Neural cell (in vitro differentiated cells): ENCODE measurements around the gene GMDS. TPM values are rescaled to one million over a fixed set of nuclear protein-coding genes. Genes with fewer than 3 reads are reported as not detected.

Experiments
- H2AFZ ChIP-seq: fragments of 200-600, 300-800 bp; sonication (generic), shearing (Covaris generic); 2 replicates; pipeline ENCODE4 v1.6.0; 2014; ENCODE audit warnings: low read depth, mild to moderate bottlenecking, antibody characterized with exemption, low read length, moderate library complexity
- H3F3A ChIP-seq: fragments of 200-600 bp; shearing (Covaris generic); 2 replicates; pipeline ENCODE4 v1.6.1; 2016; ENCODE audit warnings: mild to moderate bottlenecking, moderate library complexity, mixed read lengths, antibody characterized with exemption, low read length; ENCODE audit not compliant: insufficient read depth, poor library complexity, severe bottlenecking
- H3K27ac ChIP-seq: fragments of 200-600, 300-800 bp; sonication (generic), shearing (Covaris generic); 2 replicates; pipeline ENCODE4 v1.5.1; 2014; ENCODE audit warnings: mild to moderate bottlenecking, low read length, moderate library complexity
- H3K27me3 ChIP-seq: fragments of 300-800, 200-600 bp; sonication (generic), shearing (Covaris generic); 2 replicates; pipeline ENCODE4 v1.6.0; 2014; ENCODE audit warnings: mild to moderate bottlenecking, low read depth, low read length, moderate library complexity; ENCODE audit not compliant: insufficient read depth
- H3K36me3 ChIP-seq: fragments of 300-800, 200-600 bp; sonication (generic), shearing (Covaris generic); 2 replicates; pipeline ENCODE4 v1.5.1; 2014; ENCODE audit warnings: mild to moderate bottlenecking, antibody characterized with exemption, low read length, moderate library complexity; ENCODE audit not compliant: insufficient read depth
- H3K4me2 ChIP-seq: fragments of 300-800, 200-600 bp; sonication (generic), shearing (Covaris generic); 2 replicates; pipeline ENCODE4 v1.6.0; 2014; ENCODE audit warnings: mild to moderate bottlenecking, low read length
- H3K4me3 ChIP-seq: fragments of 300-800, 200-600 bp; sonication (generic), shearing (Covaris generic); 2 replicates; pipeline ENCODE4 v1.5.1; 2014; ENCODE audit warnings: mild to moderate bottlenecking, low read length, moderate library complexity
- H3K79me2 ChIP-seq: fragments of 200-600 bp; shearing (Covaris generic); replicated peaks from 2 replicates; pipeline ENCODE4 v1.6.0; 2014; ENCODE audit warnings: mild to moderate bottlenecking, low read length, moderate library complexity; ENCODE audit not compliant: insufficient read depth
- H3K9ac ChIP-seq: fragments of 300-800, 200-600 bp; sonication (generic), shearing (Covaris generic); 2 replicates; pipeline ENCODE4 v1.6.1; 2016; ENCODE audit warnings: mild to moderate bottlenecking, low read length, mixed read lengths
- H3K9me2 ChIP-seq: fragments of 200-600 bp; shearing (Covaris generic); 2 replicates; pipeline ENCODE4 v1.6.1; 2016; ENCODE audit warnings: mild to moderate bottlenecking, low read length, mixed read lengths; ENCODE audit not compliant: insufficient read depth
- H3K9me3 ChIP-seq: fragments of 200-600, 300-800 bp; sonication (generic), shearing (Covaris generic); 2 replicates; pipeline ENCODE4 v1.6.1; 2016; ENCODE audit warnings: mild to moderate bottlenecking, mixed run types, low read length, moderate library complexity, mixed read lengths
- H4K20me1 ChIP-seq: fragments of 200-600 bp; shearing (Covaris generic); 2 replicates; pipeline ENCODE4 v1.6.1; 2016; ENCODE audit warnings: mild to moderate bottlenecking, mixed run types; ENCODE audit not compliant: insufficient read depth
- CTCF ChIP-seq: fragments of 450-650 bp; IDR thresholded peaks from 2 replicates; pipeline ENCODE4 v1.5.1; 2014; ENCODE audit warnings: antibody characterized with exemption, mild to moderate bottlenecking, moderate library complexity; ENCODE audit not compliant: poor library complexity, severe bottlenecking
- EP300 ChIP-seq: fragments of 450-650 bp; conservative IDR thresholded peaks from 2 replicates; pipeline ENCODE4 v1.6.1; 2014; ENCODE audit warnings: antibody characterized with exemption, mild to moderate bottlenecking, moderate library complexity; ENCODE audit not compliant: poor library complexity, severe bottlenecking
- EZH2 ChIP-seq: fragments of 200-600, 300-800 bp; shearing (Covaris generic), sonication (generic); IDR thresholded peaks from 2 replicates; pipeline ENCODE4 v1.6.1; 2014; ENCODE audit warnings: antibody characterized with exemption, low read length, borderline replicate concordance, mild to moderate bottlenecking; ENCODE audit not compliant: insufficient read depth, poor library complexity, severe bottlenecking
- MXI1 ChIP-seq: fragments of 450-650 bp; conservative IDR thresholded peaks from 2 replicates; pipeline ENCODE4 v1.6.1; 2014; ENCODE audit warnings: antibody characterized with exemption, mild to moderate bottlenecking; ENCODE audit not compliant: poor library complexity, severe bottlenecking
- POLR2AphosphoS5 ChIP-seq: IDR thresholded peaks from 2 replicates; pipeline ENCODE4 v1.6.1; 2012
- RAD21 ChIP-seq: fragments of 450-650 bp; conservative IDR thresholded peaks from 2 replicates; pipeline ENCODE4 v1.6.1; 2014; ENCODE audit warnings: antibody characterized with exemption, mild to moderate bottlenecking, moderate library complexity
- SMC3 ChIP-seq: fragments of 450-650 bp; conservative IDR thresholded peaks from 2 replicates; pipeline ENCODE4 v1.6.1; 2014; ENCODE audit warnings: antibody characterized with exemption, mild to moderate bottlenecking, moderate library complexity; ENCODE audit not compliant: poor library complexity
- TAF1 ChIP-seq: IDR thresholded peaks from 2 replicates; pipeline ENCODE4 v1.6.1; 2012; ENCODE audit warnings: low read depth
- polyA plus RNA-seq: library from polyadenylated mRNA; depleted of rRNA; stranded (reverse); fragments of >200 nt; gene quantifications from 2 replicates; pipeline ENCODE4 v1.2.3, GENCODE V29; 2014
- TF ChIP-seq, protein P1 (sequence below): IDR thresholded peaks from 2 replicates; pipeline ENCODE4 v1.6.1; 2012; ENCODE audit warnings: borderline replicate concordance

The GMDS gene
- polyA plus RNA-seq, 1 donor from 2014 or later, result 11.4 TPM

DNA sequence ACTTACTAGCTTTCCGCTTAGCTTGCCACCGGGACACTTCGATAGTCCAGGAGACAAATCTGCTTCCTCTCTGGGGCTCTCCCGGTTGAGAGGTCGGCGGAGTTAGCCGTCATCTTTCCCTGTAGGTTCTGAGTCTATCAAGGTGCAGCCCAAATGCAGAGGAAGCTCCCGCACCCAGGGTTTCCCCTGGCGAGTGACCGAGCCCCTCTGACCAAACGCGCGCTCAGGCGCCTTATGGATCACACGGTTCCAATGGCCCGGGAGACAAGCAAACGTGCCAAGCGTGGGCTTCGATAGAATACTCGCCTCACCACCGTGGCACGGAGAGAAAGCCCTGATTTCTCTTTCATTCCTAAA lies 651.5 kb downstream of the GMDS start:
- Histone ChIP-seq H2AFZ (no peak overlapping the region), H3K9me3 (no peaks in the 10 kb centered on the region), H3K9ac (no peak overlapping the region), H3K9me2 (no peaks in the 10 kb centered on the region), H3K4me3 (no peak overlapping the region), H3K27ac (no peak overlapping the region), H3K4me2 (no peak overlapping the region), H3F3A (no peaks in the 10 kb centered on the region), H3K79me2 (no peaks in the 10 kb centered on the region), H3K27me3 (no peaks in the 10 kb centered on the region), H4K20me1 (no peaks in the 10 kb centered on the region), H3K36me3 (no peaks in the 10 kb centered on the region)
- TF ChIP-seq SMC3 (no peak), EZH2 (no peak), RAD21 (no peak), TAF1 (no peak), MXI1 (no peak), EP300 (no peak), POLR2AphosphoS5 (no peak), CTCF (no peak)
- TF ChIP-seq, protein P1, sequence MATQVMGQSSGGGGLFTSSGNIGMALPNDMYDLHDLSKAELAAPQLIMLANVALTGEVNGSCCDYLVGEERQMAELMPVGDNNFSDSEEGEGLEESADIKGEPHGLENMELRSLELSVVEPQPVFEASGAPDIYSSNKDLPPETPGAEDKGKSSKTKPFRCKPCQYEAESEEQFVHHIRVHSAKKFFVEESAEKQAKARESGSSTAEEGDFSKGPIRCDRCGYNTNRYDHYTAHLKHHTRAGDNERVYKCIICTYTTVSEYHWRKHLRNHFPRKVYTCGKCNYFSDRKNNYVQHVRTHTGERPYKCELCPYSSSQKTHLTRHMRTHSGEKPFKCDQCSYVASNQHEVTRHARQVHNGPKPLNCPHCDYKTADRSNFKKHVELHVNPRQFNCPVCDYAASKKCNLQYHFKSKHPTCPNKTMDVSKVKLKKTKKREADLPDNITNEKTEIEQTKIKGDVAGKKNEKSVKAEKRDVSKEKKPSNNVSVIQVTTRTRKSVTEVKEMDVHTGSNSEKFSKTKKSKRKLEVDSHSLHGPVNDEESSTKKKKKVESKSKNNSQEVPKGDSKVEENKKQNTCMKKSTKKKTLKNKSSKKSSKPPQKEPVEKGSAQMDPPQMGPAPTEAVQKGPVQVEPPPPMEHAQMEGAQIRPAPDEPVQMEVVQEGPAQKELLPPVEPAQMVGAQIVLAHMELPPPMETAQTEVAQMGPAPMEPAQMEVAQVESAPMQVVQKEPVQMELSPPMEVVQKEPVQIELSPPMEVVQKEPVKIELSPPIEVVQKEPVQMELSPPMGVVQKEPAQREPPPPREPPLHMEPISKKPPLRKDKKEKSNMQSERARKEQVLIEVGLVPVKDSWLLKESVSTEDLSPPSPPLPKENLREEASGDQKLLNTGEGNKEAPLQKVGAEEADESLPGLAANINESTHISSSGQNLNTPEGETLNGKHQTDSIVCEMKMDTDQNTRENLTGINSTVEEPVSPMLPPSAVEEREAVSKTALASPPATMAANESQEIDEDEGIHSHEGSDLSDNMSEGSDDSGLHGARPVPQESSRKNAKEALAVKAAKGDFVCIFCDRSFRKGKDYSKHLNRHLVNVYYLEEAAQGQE, result no peak

- Histone ChIP-seq H3K9me3 (no peaks in the 10 kb centered on the region), H3F3A (no peaks in the 10 kb centered on the region), H2AFZ (no peak overlapping the region), H3K36me3 (no peaks in the 10 kb centered on the region), H3K79me2 (no peaks in the 10 kb centered on the region), H3K27ac (no peak overlapping the region), H3K9me2 (no peaks in the 10 kb centered on the region), H3K4me2 (no peak overlapping the region), H4K20me1 (no peaks in the 10 kb centered on the region), H3K9ac (no peak overlapping the region), H3K4me3 (no peak overlapping the region), H3K27me3 (no peaks in the 10 kb centered on the region)
- no peak for TF ChIP-seq TAF1
- TF ChIP-seq SMC3, result no peak
- TF ChIP-seq RAD21, result no peak
These were observed 652.0 kb downstream of the GMDS start for GRCh38 chr6:1593286-1593957.
